Measurements from ENCODE around the gene STYXL2. TPM values are rescaled to one million over a fixed set of nuclear protein-coding genes. Genes with fewer than 3 reads are reported as not detected.

STYXL2 gene
- total RNA-seq, 1 experiment from 2014 or later, result not detected

- no peak overlapping the region for H3K27ac ChIP-seq (ENCODE audit: low read length)
- no peaks in the 10 kb centered on the region for H3K4me1 ChIP-seq (ENCODE audit: control insufficient read depth, insufficient read depth, low read length)
- no peaks in the 10 kb centered on the region for H3K9me3 ChIP-seq (ENCODE audit: control insufficient read depth, insufficient read depth, low read depth, low read length)
- H3K36me3 ChIP-seq (ENCODE audit: control insufficient read depth, insufficient read depth, low read length), result no peaks in the 10 kb centered on the region
- H3K27me3 ChIP-seq (ENCODE audit: control insufficient read depth, insufficient read depth, low read length), result peaks cover 4% of the 10 kb centered on the region; the same call in 1 of the 2 replicates
- TF ChIP-seq SIN3A (IDR thresholded peaks at IDR 0.05; ENCODE audit: borderline replicate concordance, insufficient read depth, low read depth, low read length) (no peak), TCF7L2 (IDR thresholded peaks at IDR 0.05; ENCODE audit: low read depth, low read length) (no peak), CTCF (IDR thresholded peaks at IDR 0.05) (no peak), POLR2AphosphoS5 (IDR thresholded peaks at IDR 0.05; ENCODE audit: low read depth, low read length) (no peak), REST (IDR thresholded peaks at IDR 0.05; ENCODE audit: insufficient read depth in 1 of 2, low read depth in 2 of 2, low read length in 1 of 2) (no peak)
- in situ Hi-C loops (cut with HindIII; ENCODE audit: low pct_unique_long_range_greater_than_20kb, low sequenced_read_pairs) (no loop called here), intact Hi-C loops (cut with micrococcal nuclease; ENCODE audit: unreplicated experiment) (no loop called here)
- no peak for ATAC-seq
- no TSS peak for BruUV-seq (replicated peaks)
- no peak for DNase-seq (ENCODE audit: low read depth, low spot score)
- ChIA-PET CTCF (no interaction called here), POLR2A (no interaction called here)
- H3K4me3 ChIP-seq (ENCODE audit: low read depth in 2 of 2, low read length in 2 of 2), result no peak overlapping the region
These were observed 20.9 kb downstream of the STYXL2 start for GRCh38 chr1:167114725-167115124.

- BruUV-seq (replicated peaks), result no TSS peak
- Histone ChIP-seq H3K27ac (ENCODE audit: low read length) (no peak overlapping the region), H3K4me3 (ENCODE audit: low read depth in 2 of 2, low read length in 2 of 2) (no peak overlapping the region), H3K27me3 (ENCODE audit: control insufficient read depth, insufficient read depth, low read length) (peaks cover 4% of the 10 kb centered on the region; the same call in 1 of the 2 replicates), H3K4me1 (ENCODE audit: control insufficient read depth, insufficient read depth, low read length) (no peaks in the 10 kb centered on the region), H3K9me3 (ENCODE audit: control insufficient read depth, insufficient read depth, low read depth, low read length) (no peaks in the 10 kb centered on the region), H3K36me3 (ENCODE audit: control insufficient read depth, insufficient read depth, low read length) (no peaks in the 10 kb centered on the region)
- ATAC-seq, result no peak
- CTCF ChIA-PET, result no interaction called here
- intact Hi-C loops (cut with micrococcal nuclease; ENCODE audit: unreplicated experiment), result no loop called here
- POLR2A ChIA-PET, result no interaction called here
- no peak for TF ChIP-seq REST (IDR thresholded peaks at IDR 0.05; ENCODE audit: insufficient read depth in 1 of 2, low read depth in 2 of 2, low read length in 1 of 2)
- TF ChIP-seq POLR2AphosphoS5 (IDR thresholded peaks at IDR 0.05; ENCODE audit: low read depth, low read length), result no peak
- TF ChIP-seq CTCF (IDR thresholded peaks at IDR 0.05), result no peak
- TF ChIP-seq TCF7L2 (IDR thresholded peaks at IDR 0.05; ENCODE audit: low read depth, low read length), result no peak
- TF ChIP-seq SIN3A (IDR thresholded peaks at IDR 0.05; ENCODE audit: borderline replicate concordance, insufficient read depth, low read depth, low read length), result no peak
- DNase-seq (ENCODE audit: low read depth, low spot score), result no peak
- in situ Hi-C loops (cut with HindIII; ENCODE audit: low pct_unique_long_range_greater_than_20kb, low sequenced_read_pairs), result no loop called here
These were observed 21.8 kb downstream of the STYXL2 start for GRCh38 chr1:167115655-167116054.

All from Panc1 (cell line).